Measurements from ENCODE around the gene CMPK1.
"Not testable (repeated sequence)": the region's sequence is repeated elsewhere in the genome, so short reads cannot be mapped to it uniquely, and the experiment has no call there.

Gene CMPK1

DNA sequence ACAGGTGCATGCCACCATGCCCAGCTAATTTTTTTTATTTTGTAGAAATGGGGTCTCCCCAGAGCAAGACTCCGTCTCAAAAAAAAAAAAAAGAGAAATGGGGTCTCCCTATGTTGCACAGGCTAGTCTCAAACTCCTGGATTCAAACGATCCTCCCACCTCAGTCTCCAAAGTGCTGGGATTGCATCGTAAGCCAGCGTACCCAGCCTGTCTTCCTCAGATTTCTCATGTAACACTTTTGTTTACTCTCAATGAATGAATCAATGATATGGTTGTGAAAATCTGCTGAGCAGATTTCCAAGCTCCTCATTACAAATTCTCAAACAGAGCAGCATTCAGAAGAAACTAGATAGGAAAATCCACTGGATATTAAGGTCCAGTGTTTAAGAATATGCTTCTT, 6.6 kb downstream of the CMPK1 start:
- DNase-seq (ENCODE audit: insufficient read length, low spot score), result no peak
- no peak for FAIRE-seq
- TF ChIP-seq, protein P1, sequence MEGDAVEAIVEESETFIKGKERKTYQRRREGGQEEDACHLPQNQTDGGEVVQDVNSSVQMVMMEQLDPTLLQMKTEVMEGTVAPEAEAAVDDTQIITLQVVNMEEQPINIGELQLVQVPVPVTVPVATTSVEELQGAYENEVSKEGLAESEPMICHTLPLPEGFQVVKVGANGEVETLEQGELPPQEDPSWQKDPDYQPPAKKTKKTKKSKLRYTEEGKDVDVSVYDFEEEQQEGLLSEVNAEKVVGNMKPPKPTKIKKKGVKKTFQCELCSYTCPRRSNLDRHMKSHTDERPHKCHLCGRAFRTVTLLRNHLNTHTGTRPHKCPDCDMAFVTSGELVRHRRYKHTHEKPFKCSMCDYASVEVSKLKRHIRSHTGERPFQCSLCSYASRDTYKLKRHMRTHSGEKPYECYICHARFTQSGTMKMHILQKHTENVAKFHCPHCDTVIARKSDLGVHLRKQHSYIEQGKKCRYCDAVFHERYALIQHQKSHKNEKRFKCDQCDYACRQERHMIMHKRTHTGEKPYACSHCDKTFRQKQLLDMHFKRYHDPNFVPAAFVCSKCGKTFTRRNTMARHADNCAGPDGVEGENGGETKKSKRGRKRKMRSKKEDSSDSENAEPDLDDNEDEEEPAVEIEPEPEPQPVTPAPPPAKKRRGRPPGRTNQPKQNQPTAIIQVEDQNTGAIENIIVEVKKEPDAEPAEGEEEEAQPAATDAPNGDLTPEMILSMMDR (IDR thresholded peaks at IDR 0.05; ENCODE audit: insufficient read depth, missing control alignments), result no peak

DNA sequence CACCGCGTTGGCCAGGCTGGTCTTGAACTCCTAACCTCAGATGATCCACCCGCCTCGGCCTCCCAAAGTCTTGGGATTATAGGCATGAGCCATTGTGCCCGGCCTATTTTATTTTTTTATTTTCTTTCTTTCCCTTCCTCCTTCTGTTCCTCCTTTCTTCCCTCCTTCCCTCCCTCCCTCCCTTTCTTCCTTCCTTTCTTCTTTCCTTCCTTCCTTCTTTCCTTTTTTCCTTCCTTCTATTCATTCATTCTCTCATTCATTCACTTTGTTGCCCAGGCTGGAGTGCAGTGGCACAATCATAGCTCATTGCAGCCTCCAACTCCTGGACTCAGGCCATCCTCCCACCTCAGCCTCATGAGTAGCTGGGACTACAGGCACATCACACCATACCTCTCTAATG, 13.4 kb downstream of the CMPK1 start:
- DNase-seq (ENCODE audit: insufficient read length, low spot score); FAIRE-seq: not testable (repeated sequence)

DNA sequence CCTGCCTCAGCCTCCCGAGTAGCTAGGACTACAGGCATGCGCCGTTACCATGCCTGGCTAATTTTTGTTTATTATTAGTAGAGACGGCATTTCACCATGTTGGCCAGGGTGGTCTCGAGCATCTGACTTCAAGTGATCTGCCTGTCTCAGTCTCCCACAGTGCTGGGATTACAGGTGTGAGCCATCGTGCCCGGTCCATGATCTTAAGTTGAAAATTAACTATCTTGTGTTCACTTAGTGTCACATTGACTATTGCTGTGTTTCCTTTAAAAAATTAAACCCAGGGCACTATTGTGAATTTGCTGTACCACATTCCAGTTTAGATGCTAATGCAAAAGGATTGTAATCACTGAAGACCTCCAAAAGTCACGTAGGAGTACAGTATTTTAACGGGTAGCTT, 14.1 kb downstream of the CMPK1 start:
- no peak for FAIRE-seq
- TF ChIP-seq, protein P1 (IDR thresholded peaks at IDR 0.05; ENCODE audit: insufficient read depth, missing control alignments), result no peak
- DNase-seq (ENCODE audit: insufficient read length, low spot score), result no peak

DNA sequence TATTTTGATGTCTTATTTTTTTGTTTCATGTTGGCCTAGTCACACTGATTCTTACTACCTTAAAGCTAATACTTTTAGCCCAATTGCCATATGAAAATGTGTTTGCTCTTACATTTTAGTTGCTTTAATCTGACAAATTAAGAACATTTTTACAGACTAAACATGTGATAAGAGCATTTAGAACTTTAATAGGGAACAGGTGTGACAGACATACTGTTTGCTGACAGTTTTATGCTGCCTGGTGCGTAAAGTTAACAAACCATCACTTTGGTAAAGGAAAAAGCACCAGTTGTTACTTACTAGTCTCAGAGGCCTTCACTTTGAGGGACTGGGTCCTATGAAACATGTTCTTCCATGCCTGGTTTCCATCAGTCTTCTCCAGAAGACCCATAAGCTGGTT, 14.7 kb downstream of the CMPK1 start:
- DNase-seq (ENCODE audit: insufficient read length, low spot score) (no peak), FAIRE-seq (no peak)

DNA sequence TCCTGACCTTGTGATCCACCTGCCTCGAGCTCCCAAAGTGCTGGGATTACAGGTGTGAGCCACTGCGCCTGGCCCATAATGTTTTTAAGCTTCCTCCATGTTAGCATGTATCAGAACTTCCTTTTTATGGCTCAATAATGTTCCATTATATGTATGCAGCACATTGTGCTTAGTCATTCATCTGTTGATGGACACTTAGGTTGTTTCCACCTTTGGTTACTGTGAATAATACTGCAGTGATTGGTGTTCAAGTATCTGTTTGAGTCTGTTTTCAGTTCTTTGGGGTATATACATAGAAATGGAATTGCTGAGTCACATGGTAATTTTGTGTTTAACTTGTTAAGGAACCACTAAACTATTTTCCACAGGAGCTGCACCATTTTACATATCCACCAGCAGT, 17.7 kb downstream of the CMPK1 start:
- TF ChIP-seq, protein P1 (IDR thresholded peaks at IDR 0.05; ENCODE audit: insufficient read depth, missing control alignments), result no peak
- DNase-seq (ENCODE audit: insufficient read length, low spot score) (no peak), FAIRE-seq (no peak)

More for the DNA sequence above, 14.7 kb downstream of the CMPK1 start:
- TF ChIP-seq, protein P1 (IDR thresholded peaks at IDR 0.05; ENCODE audit: insufficient read depth, missing control alignments), result no peak

DNA sequence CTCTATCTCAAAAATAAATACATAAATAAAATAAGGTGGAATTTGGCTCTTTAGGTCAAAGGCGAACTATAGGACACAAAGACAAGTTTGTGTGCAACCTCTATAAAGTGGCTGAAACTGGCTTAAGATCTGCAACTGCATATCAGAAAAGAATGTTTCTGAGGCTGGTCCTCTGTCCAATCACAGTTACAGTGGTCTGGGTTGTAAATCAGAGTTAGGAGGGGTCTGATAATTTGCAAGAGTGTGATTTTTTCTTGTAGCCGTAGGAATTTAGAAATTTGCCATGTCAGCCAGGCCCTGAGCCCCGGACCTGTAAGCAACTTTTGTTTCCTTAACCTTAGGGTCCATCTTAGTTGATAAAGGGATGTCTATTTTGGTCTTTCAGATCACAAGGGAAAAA, 27.8 kb downstream of the CMPK1 start:
- DNase-seq (ENCODE audit: insufficient read length, low spot score) (no peak), FAIRE-seq (no peak)
- TF ChIP-seq, protein P1 (IDR thresholded peaks at IDR 0.05; ENCODE audit: insufficient read depth, missing control alignments), result no peak

DNA sequence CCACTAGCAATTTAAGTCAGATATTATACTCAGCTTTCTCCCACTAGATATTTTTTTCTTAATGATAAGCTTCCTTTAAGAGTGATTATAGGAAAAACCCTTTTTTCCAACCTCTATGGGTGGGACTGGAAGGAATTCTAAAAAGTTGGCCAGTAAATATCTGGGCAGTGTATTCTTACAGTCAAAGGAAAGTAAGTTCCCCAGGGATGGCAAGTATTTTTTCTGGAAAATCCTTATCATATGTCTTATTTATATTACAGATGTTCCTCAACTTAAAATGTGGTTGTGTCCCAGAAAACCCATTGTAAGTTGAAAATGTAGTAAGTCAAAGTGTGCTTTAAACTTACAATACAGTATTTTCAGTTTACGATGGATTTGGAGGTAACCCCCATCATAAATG, 29.2 kb downstream of the CMPK1 start:
- FAIRE-seq (no peak), DNase-seq (ENCODE audit: insufficient read length, low spot score) (no peak)
- TF ChIP-seq, protein P1 (IDR thresholded peaks at IDR 0.05; ENCODE audit: insufficient read depth, missing control alignments), result no peak

DNA sequence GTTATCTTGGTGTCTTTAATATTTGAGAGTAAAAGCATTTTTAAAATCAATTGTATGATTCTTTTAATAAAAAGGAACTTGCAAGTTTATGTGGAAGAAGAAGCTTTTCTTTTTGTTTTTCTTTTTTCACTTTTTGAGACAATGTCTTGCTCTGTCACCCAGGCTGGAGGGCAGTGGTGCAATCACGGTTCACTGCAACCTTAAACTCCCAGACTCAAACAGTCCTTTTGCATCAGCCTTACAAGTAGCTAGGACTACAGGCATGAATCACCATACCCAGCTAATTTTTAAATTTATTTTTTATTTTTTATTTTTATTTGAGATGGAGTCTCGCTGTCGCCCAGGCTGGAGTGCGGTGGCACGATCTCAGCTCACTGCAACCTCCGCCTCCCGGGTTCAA, 34.1 kb downstream of the CMPK1 start:
- TF ChIP-seq, protein P1 (IDR thresholded peaks at IDR 0.05; ENCODE audit: insufficient read depth, missing control alignments), result no peak
- DNase-seq (ENCODE audit: insufficient read length, low spot score) (no peak), FAIRE-seq (no peak)

Data from D721Med (cell line).